ENCODE measurements around the gene NFATC2. TPM values are rescaled to one million over a fixed set of nuclear protein-coding genes. Genes with fewer than 3 reads are reported as not detected.

Gene NFATC2
- total RNA-seq, 1 donor from 2014 or later = 3.9 TPM

DNA sequence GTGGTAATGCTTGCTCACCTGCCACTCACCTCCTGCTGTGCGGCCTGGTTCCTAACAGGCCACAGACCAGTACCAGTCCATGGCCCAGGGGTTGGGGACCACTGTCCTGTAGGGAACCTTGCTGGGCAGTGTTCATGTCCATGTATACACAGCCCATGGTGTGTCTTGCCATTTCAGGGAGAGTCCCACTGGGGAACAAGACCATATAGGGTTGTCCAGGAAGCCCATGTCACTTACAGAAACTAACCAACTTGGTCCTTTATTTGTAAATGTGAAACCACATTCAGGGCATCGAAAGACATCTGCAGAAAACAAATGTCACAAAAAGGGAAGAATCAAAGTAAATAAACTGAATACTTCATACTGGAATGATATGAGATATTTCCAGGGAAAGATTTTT, 179.1 kb downstream of the NFATC2 start:
- Histone ChIP-seq H3K36me3 (ENCODE audit: insufficient read depth, low read length) (no peaks in the 10 kb centered on the region), H3K27me3 (ENCODE audit: insufficient read depth, low read length) (no peaks in the 10 kb centered on the region), H3K27ac (ENCODE audit: low read depth, low read length) (peak overlapping the region; percentile 100), H3K4me1 (ENCODE audit: insufficient read depth, low read length) (peaks cover 53% of the 10 kb centered on the region), H2AFZ (ENCODE audit: low read depth, low read length) (no peak overlapping the region), H4K20me1 (ENCODE audit: insufficient read depth, low read length) (no peaks in the 10 kb centered on the region), H3K79me2 (ENCODE audit: insufficient read depth, low read length) (peaks cover 12% of the 10 kb centered on the region), H3K9me3 (ENCODE audit: insufficient read depth, low read depth, low read length) (peaks cover 8% of the 10 kb centered on the region), H3K4me2 (ENCODE audit: low read length) (no peak overlapping the region), H3K4me3 (ENCODE audit: insufficient read depth, low read depth, low read length) (no peak overlapping the region), H3K9ac (ENCODE audit: low read length) (peak overlapping the region; percentile 22)
- DNase-seq (ENCODE audit: low read depth) (no peak), FAIRE-seq (no peak)
- H3K27ac Mint-ChIP-seq (ENCODE audit: unreplicated experiment) = peak overlapping the region; percentile 78
- no peaks in the 10 kb centered on the region for H3K27me3 Mint-ChIP-seq (ENCODE audit: low read depth, unreplicated experiment)
- H3K4me1 Mint-ChIP-seq (ENCODE audit: low read depth, unreplicated experiment) = peaks cover 48% of the 10 kb centered on the region
- H3K36me3 Mint-ChIP-seq (ENCODE audit: low read depth, unreplicated experiment) = peaks cover 4% of the 10 kb centered on the region
- TF ChIP-seq EZH2 (IDR thresholded peaks at IDR 0.05; ENCODE audit: insufficient read depth, low read length) = no peak
- TF ChIP-seq, protein P1, sequence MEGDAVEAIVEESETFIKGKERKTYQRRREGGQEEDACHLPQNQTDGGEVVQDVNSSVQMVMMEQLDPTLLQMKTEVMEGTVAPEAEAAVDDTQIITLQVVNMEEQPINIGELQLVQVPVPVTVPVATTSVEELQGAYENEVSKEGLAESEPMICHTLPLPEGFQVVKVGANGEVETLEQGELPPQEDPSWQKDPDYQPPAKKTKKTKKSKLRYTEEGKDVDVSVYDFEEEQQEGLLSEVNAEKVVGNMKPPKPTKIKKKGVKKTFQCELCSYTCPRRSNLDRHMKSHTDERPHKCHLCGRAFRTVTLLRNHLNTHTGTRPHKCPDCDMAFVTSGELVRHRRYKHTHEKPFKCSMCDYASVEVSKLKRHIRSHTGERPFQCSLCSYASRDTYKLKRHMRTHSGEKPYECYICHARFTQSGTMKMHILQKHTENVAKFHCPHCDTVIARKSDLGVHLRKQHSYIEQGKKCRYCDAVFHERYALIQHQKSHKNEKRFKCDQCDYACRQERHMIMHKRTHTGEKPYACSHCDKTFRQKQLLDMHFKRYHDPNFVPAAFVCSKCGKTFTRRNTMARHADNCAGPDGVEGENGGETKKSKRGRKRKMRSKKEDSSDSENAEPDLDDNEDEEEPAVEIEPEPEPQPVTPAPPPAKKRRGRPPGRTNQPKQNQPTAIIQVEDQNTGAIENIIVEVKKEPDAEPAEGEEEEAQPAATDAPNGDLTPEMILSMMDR (IDR thresholded peaks at IDR 0.05; ENCODE audit: insufficient read depth, low read depth, low read length) = no peak
- peaks cover 18% of the 10 kb centered on the region for H3K9me3 Mint-ChIP-seq (ENCODE audit: unreplicated experiment)
- no peak overlapping the region for H3K4me3 Mint-ChIP-seq (ENCODE audit: unreplicated experiment)

DNA sequence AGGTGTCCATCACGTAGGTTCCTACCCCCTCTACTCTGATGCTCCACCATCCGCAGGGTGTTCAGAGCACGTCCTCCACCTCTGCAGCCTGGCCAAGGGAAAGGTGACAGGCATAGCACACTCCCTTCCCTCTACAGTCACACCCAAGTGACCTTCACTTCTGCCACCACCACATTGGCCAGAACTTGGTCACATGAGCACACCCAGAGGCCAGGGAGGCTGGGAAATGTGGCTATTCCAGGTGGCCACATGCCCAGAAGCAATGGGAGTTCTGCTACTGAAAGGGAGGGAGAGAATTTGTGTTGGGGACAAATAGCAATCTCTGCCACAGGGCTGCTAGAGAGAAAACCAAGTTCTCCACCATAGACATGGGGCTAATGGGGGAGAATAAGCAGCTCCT, 180.3 kb downstream of the NFATC2 start:
- Histone ChIP-seq H3K4me1 (ENCODE audit: insufficient read depth, low read length) (peaks cover 42% of the 10 kb centered on the region), H3K79me2 (ENCODE audit: insufficient read depth, low read length) (peaks cover 4% of the 10 kb centered on the region), H3K4me2 (ENCODE audit: low read length) (no peak overlapping the region), H3K9ac (ENCODE audit: low read length) (peak overlapping the region; percentile 33), H3K9me3 (ENCODE audit: insufficient read depth, low read depth, low read length) (peaks cover 8% of the 10 kb centered on the region), H3K27me3 (ENCODE audit: insufficient read depth, low read length) (no peaks in the 10 kb centered on the region), H2AFZ (ENCODE audit: low read depth, low read length) (no peak overlapping the region), H3K4me3 (ENCODE audit: insufficient read depth, low read depth, low read length) (no peak overlapping the region), H3K27ac (ENCODE audit: low read depth, low read length) (peak overlapping the region; percentile 100), H3K36me3 (ENCODE audit: insufficient read depth, low read length) (no peaks in the 10 kb centered on the region), H4K20me1 (ENCODE audit: insufficient read depth, low read length) (no peaks in the 10 kb centered on the region)
- H3K27ac Mint-ChIP-seq (ENCODE audit: unreplicated experiment) = no peak overlapping the region
- H3K4me3 Mint-ChIP-seq (ENCODE audit: unreplicated experiment) = no peak overlapping the region
- no peaks in the 10 kb centered on the region for H3K27me3 Mint-ChIP-seq (ENCODE audit: low read depth, unreplicated experiment)
- H3K4me1 Mint-ChIP-seq (ENCODE audit: low read depth, unreplicated experiment) = peaks cover 44% of the 10 kb centered on the region
- peaks cover 18% of the 10 kb centered on the region for H3K9me3 Mint-ChIP-seq (ENCODE audit: unreplicated experiment)
- FAIRE-seq = no peak
- DNase-seq (ENCODE audit: low read depth) = no peak
- TF ChIP-seq EZH2 (IDR thresholded peaks at IDR 0.05; ENCODE audit: insufficient read depth, low read length) = no peak
- TF ChIP-seq, protein P1 (IDR thresholded peaks at IDR 0.05; ENCODE audit: insufficient read depth, low read depth, low read length) = no peak
- peaks cover 4% of the 10 kb centered on the region for H3K36me3 Mint-ChIP-seq (ENCODE audit: low read depth, unreplicated experiment)

DNA sequence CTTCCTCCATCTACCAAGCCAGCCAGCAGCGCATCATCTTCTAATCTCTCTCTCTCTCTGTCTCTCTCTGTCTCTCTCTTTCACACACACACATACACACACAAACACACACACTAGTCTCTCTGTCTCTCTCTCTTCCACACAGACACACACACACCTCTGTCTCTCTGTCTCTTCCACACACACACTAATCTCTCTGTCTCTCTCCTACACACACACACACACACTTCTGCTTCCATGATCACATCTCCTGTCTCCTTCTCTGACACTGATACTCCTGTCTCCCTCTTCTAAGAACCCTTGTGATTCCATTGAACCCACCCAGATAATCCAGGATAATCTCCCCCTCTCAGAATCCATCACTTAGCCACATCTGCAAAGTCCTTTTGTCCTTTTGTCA, 181.3 kb downstream of the NFATC2 start:
- Mint-ChIP-seq H3K9me3 (ENCODE audit: unreplicated experiment) (peaks cover 18% of the 10 kb centered on the region), H3K36me3 (ENCODE audit: low read depth, unreplicated experiment) (peaks cover 2% of the 10 kb centered on the region), H3K27ac (ENCODE audit: unreplicated experiment) (peak overlapping the region; percentile 99), H3K27me3 (ENCODE audit: low read depth, unreplicated experiment) (no peaks in the 10 kb centered on the region), H3K4me3 (ENCODE audit: unreplicated experiment) (no peak overlapping the region), H3K4me1 (ENCODE audit: low read depth, unreplicated experiment) (peaks cover 36% of the 10 kb centered on the region)
- FAIRE-seq (no peak), DNase-seq (ENCODE audit: low read depth) (no peak)
- Histone ChIP-seq H3K79me2 (ENCODE audit: insufficient read depth, low read length) (no peaks in the 10 kb centered on the region), H3K36me3 (ENCODE audit: insufficient read depth, low read length) (no peaks in the 10 kb centered on the region), H3K4me3 (ENCODE audit: insufficient read depth, low read depth, low read length) (no peak overlapping the region), H2AFZ (ENCODE audit: low read depth, low read length) (no peak overlapping the region), H3K27me3 (ENCODE audit: insufficient read depth, low read length) (no peaks in the 10 kb centered on the region), H4K20me1 (ENCODE audit: insufficient read depth, low read length) (no peaks in the 10 kb centered on the region), H3K9me3 (ENCODE audit: insufficient read depth, low read depth, low read length) (peaks cover 8% of the 10 kb centered on the region), H3K4me2 (ENCODE audit: low read length) (no peak overlapping the region), H3K4me1 (ENCODE audit: insufficient read depth, low read length) (peaks cover 34% of the 10 kb centered on the region), H3K9ac (ENCODE audit: low read length) (peak overlapping the region; percentile 81), H3K27ac (ENCODE audit: low read depth, low read length) (peak overlapping the region; percentile 100)
- TF ChIP-seq EZH2 (IDR thresholded peaks at IDR 0.05; ENCODE audit: insufficient read depth, low read length) = no peak
- TF ChIP-seq, protein P1 (IDR thresholded peaks at IDR 0.05; ENCODE audit: insufficient read depth, low read depth, low read length) = no peak

Measured in astrocyte (in vitro differentiated cells and primary cell).